ENCODE measurements around the gene SMC4.

The SMC4 gene

DNA sequence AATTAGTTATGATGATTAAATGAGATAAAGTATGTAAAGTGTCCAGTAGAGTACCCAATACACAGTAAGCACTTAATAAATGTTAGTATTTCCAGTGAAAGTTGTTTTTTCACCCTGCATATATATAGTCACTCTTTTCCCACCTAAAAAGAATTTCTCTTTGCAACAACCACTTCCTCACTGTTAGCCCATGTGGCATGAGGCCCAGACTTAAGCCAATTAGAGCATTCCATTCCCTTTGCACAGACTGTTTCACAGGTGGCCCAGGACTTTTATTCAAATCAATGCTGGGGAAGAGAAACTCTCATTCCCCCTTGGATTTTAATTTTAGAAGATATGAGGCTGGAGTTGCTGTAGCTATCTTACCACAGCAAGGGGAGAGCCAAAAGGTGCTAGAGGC lies 4.2 kb upstream of the SMC4 start:
- peaks cover 2% of the 10 kb centered on the region; the same call in 1 of the 2 replicates for H4K20me1 ChIP-seq (ENCODE audit: insufficient read depth, low read length)
- H3K4me1 ChIP-seq (ENCODE audit: low read length) = peaks cover 6% of the 10 kb centered on the region
- peaks cover 40% of the 10 kb centered on the region for H3K79me2 ChIP-seq (ENCODE audit: low read length)
- no peaks in the 10 kb centered on the region for H3K27me3 ChIP-seq (ENCODE audit: low read depth, low read length)
- TF ChIP-seq EZH2phosphoT487 (IDR thresholded peaks at IDR 0.05; ENCODE audit: low read depth) = no peak
- TF ChIP-seq CTCF (IDR thresholded peaks at IDR 0.05; ENCODE audit: low read depth, low read length) = no peak
- H3K9ac ChIP-seq (ENCODE audit: low read length) = no peak overlapping the region
- no peaks in the 10 kb centered on the region for H3K9me3 ChIP-seq (ENCODE audit: insufficient read depth, low read length)
- no peak overlapping the region for H3K4me2 ChIP-seq (ENCODE audit: low read length)
- H2AFZ ChIP-seq (ENCODE audit: low read depth, low read length) = no peak overlapping the region
- peaks cover 2% of the 10 kb centered on the region for H3K36me3 ChIP-seq (replicated peaks; ENCODE audit: low read depth, low read length)
- no peak overlapping the region for H3K4me3 ChIP-seq (ENCODE audit: low read length)
- no peak overlapping the region for H3K27ac ChIP-seq (ENCODE audit: low read length)

DNA sequence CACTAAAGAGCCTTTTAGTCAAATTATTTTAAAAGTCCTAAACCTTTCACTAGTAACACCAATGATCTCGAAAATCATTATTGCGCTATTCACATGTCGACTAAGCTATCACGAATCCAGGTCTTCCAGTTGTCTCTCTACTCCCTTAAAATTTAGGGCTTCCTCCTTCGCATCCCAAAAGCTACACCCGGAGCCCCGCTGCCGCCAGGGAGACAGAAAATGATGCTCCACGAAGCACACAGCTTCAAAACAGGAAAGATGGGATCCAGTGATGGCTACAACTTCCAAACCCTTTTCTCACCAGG lies 678 bp upstream of the SMC4 start:
- Histone ChIP-seq H3K27ac (ENCODE audit: low read length) (no peak overlapping the region; the same call in 1 of the 2 replicates), H3K4me1 (ENCODE audit: low read length) (peaks cover 14% of the 10 kb centered on the region), H3K4me2 (ENCODE audit: low read length) (peak overlapping the region; percentile 85), H3K9me3 (ENCODE audit: insufficient read depth, low read length) (no peaks in the 10 kb centered on the region), H3K27me3 (ENCODE audit: low read depth, low read length) (no peaks in the 10 kb centered on the region), H3K79me2 (ENCODE audit: low read length) (peaks cover 69% of the 10 kb centered on the region), H4K20me1 (ENCODE audit: insufficient read depth, low read length) (peaks cover 30% of the 10 kb centered on the region), H3K36me3 (replicated peaks; ENCODE audit: low read depth, low read length) (peaks cover 28% of the 10 kb centered on the region), H3K9ac (ENCODE audit: low read length) (peak overlapping the region; percentile 99), H2AFZ (ENCODE audit: low read depth, low read length) (peak overlapping the region; percentile 83), H3K4me3 (ENCODE audit: low read length) (peak overlapping the region; percentile 96)
- no peak for TF ChIP-seq EZH2phosphoT487 (IDR thresholded peaks at IDR 0.05; ENCODE audit: low read depth)

- Histone ChIP-seq H3K27ac (ENCODE audit: low read length) (peak overlapping the region; percentile 92), H3K79me2 (ENCODE audit: low read length) (peaks cover 83% of the 10 kb centered on the region), H3K27me3 (ENCODE audit: low read depth, low read length) (no peaks in the 10 kb centered on the region), H3K9me3 (ENCODE audit: insufficient read depth, low read length) (no peaks in the 10 kb centered on the region), H3K4me3 (ENCODE audit: low read length) (peak overlapping the region; percentile 96), H3K9ac (ENCODE audit: low read length) (peak overlapping the region; percentile 99), H2AFZ (ENCODE audit: low read depth, low read length) (0 out of 2 replicates have a peak overlapping the region, but pooled peaks have one; percentile 6), H3K36me3 (replicated peaks; ENCODE audit: low read depth, low read length) (peaks cover 42% of the 10 kb centered on the region), H3K4me2 (ENCODE audit: low read length) (peak overlapping the region; percentile 86), H4K20me1 (ENCODE audit: insufficient read depth, low read length) (peaks cover 43% of the 10 kb centered on the region), H3K4me1 (ENCODE audit: low read length) (peaks cover 26% of the 10 kb centered on the region)
- TF ChIP-seq CTCF (IDR thresholded peaks at IDR 0.05; ENCODE audit: low read depth, low read length) = no peak
- no peak for TF ChIP-seq EZH2phosphoT487 (IDR thresholded peaks at IDR 0.05; ENCODE audit: low read depth)
Observed at GRCh38 chr3:160400030-160400701, 716 bp downstream of the SMC4 start.

DNA sequence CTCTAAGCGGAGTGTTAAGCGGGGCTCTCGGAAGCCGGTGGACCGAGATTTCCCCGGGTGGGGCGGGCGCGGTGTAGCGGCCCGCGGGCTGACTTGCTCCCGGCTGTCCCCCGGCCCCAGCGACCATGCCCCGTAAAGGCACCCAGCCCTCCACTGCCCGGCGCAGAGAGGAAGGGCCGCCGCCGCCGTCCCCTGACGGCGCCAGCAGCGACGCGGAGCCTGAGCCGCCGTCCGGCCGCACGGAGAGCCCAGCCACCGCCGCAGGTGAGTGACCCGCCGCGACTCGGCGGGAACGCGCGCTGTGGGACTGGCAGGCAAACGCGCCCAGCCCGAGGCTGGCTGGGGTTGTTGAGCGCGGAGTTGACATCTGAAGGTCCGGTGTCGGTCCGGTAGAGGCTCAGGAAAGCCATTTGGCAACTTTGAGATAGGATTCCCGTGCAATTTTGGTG lies 1.3 kb downstream of the SMC4 start:
- H3K9me3 ChIP-seq (ENCODE audit: insufficient read depth, low read length) = no peaks in the 10 kb centered on the region
- H3K4me1 ChIP-seq (ENCODE audit: low read length) = peaks cover 27% of the 10 kb centered on the region
- peaks cover 47% of the 10 kb centered on the region for H3K36me3 ChIP-seq (replicated peaks; ENCODE audit: low read depth, low read length)
- H4K20me1 ChIP-seq (ENCODE audit: insufficient read depth, low read length) = peaks cover 45% of the 10 kb centered on the region
- peak overlapping the region; percentile 99 for H3K9ac ChIP-seq (ENCODE audit: low read length)
- peak overlapping the region; percentile 92 for H3K27ac ChIP-seq (ENCODE audit: low read length)
- no peak overlapping the region for H2AFZ ChIP-seq (ENCODE audit: low read depth, low read length)
- H3K79me2 ChIP-seq (ENCODE audit: low read length) = peaks cover 89% of the 10 kb centered on the region
- no peaks in the 10 kb centered on the region for H3K27me3 ChIP-seq (ENCODE audit: low read depth, low read length)
- TF ChIP-seq CTCF (IDR thresholded peaks at IDR 0.05; ENCODE audit: low read depth, low read length) (no peak), EZH2phosphoT487 (IDR thresholded peaks at IDR 0.05; ENCODE audit: low read depth) (no peak)
- H3K4me2 ChIP-seq (ENCODE audit: low read length) = peak overlapping the region; percentile 86
- H3K4me3 ChIP-seq (ENCODE audit: low read length) = peak overlapping the region; percentile 96

All from OCI-LY3 (cell line).